Cardiac muscle cell (in vitro differentiated cells and primary cell): ENCODE results near the gene PEX5. TPM values are rescaled to one million over a fixed set of nuclear protein-coding genes. Genes with fewer than 3 reads are reported as not detected.

Experiments used
- DNase-seq, 2 donors: peaks; one replicate each; pipeline versions ENCODE4 v3.0.0 to v3.0.0-alpha.2; 2010 to 2017; ENCODE audit warnings: low read depth in 1 of 2, low spot score in 1 of 2
- H3K27ac ChIP-seq: fragments of 200-600 bp; sonication (generic); 2 replicates; pipeline ENCODE4 v1.5.1; 2016
- H3K27me3 ChIP-seq: fragments of 200-600 bp; sonication (generic); 2 replicates; pipeline ENCODE4 v1.6.0; 2016; ENCODE audit warnings: control low read depth
- H3K36me3 ChIP-seq: fragments of 200-600 bp; sonication (generic); 2 replicates; pipeline ENCODE4 v1.5.1; 2016; ENCODE audit warnings: control low read depth
- H3K4me1 ChIP-seq: fragments of 200-600 bp; sonication (generic); 2 replicates; pipeline ENCODE4 v1.8.1; 2017; ENCODE audit warnings: low read depth, mild to moderate bottlenecking, mixed run types
- H3K4me3 ChIP-seq: fragments of 200-600 bp; sonication (generic); 2 replicates; pipeline ENCODE4 v1.5.1; 2016; ENCODE audit warnings: mild to moderate bottlenecking
- H3K9me3 ChIP-seq: fragments of 200-600 bp; sonication (generic); 2 replicates; pipeline ENCODE4 v1.5.1; 2017; ENCODE audit warnings: low read depth, mild to moderate bottlenecking, control low read depth
- polyA plus RNA-seq: library from polyadenylated mRNA; unstranded; fragments of >200 nt; fragmentation: Nextera tagmentation; extraction: Ambion mirVana; gene quantifications from 2 replicates; pipeline ENCODE4 v1.2.1, GENCODE V29; 2016
- total RNA-seq: library from RNA; depleted of rRNA; stranded (reverse); fragments of >200 nt; gene quantifications from 2 replicates; pipeline ENCODE4 v1.2.3, GENCODE V29; 2016
- TF ChIP-seq, protein P1 (sequence below): IDR thresholded peaks from 2 replicates; pipeline ENCODE4 v1.5.1; 2012; ENCODE audit warnings: low read depth, mild to moderate bottlenecking, low read length

Gene PEX5
- total and polyA plus RNA-seq, 2 experiments from 2014 or later: 20.4 to 50.1 TPM

DNA sequence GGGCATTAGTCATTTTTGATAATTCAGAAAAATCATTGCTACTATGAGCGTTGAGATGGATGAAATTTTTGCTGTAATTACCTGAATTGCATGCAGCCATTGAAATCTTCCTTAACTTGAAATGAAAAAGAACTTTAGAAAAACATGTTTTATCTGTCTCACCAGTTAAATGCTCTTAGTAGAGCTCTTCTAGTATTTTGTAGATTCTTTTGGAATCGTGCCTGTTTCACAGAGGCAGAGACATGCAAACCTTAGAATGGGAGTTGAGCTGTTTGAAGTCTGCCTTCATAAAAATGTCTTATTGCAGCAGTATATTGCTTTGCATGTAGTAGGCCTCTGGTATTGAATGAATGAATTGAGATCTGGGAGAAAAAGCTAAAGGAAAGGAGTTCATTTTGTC lies 4.2 kb downstream of the PEX5 start:
- Histone ChIP-seq H3K9me3 (no peaks in the 10 kb centered on the region), H3K27me3 (no peaks in the 10 kb centered on the region), H3K4me3 (no peak overlapping the region), H3K36me3 (no peaks in the 10 kb centered on the region), H3K4me1 (peaks cover 4% of the 10 kb centered on the region), H3K27ac (no peak overlapping the region)
- no peak for DNase-seq
- TF ChIP-seq, protein P1, sequence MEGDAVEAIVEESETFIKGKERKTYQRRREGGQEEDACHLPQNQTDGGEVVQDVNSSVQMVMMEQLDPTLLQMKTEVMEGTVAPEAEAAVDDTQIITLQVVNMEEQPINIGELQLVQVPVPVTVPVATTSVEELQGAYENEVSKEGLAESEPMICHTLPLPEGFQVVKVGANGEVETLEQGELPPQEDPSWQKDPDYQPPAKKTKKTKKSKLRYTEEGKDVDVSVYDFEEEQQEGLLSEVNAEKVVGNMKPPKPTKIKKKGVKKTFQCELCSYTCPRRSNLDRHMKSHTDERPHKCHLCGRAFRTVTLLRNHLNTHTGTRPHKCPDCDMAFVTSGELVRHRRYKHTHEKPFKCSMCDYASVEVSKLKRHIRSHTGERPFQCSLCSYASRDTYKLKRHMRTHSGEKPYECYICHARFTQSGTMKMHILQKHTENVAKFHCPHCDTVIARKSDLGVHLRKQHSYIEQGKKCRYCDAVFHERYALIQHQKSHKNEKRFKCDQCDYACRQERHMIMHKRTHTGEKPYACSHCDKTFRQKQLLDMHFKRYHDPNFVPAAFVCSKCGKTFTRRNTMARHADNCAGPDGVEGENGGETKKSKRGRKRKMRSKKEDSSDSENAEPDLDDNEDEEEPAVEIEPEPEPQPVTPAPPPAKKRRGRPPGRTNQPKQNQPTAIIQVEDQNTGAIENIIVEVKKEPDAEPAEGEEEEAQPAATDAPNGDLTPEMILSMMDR: no peak

DNA sequence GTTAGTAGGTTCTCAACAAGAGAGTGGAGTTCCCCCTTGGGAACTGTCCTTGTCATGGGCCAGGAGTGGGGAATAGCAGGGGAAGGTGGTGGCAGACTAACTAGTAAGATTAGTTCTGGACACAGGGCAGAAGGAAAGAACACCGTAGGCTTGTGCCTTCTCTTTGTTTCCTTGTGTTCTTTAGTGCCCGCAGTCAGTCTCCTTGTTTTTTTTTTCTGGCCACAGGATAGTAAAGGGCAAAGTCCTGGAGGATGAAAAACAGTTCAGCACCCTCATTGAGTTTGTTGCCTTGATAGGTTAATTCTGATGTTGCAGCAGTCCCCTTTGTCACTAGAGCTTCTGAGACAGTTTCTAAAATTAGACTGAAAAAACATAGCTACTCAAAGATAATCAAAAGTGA lies 8.4 kb downstream of the PEX5 start:
- no peak overlapping the region for H3K27ac ChIP-seq
- TF ChIP-seq, protein P1: no peak
- no peak for DNase-seq

DNA sequence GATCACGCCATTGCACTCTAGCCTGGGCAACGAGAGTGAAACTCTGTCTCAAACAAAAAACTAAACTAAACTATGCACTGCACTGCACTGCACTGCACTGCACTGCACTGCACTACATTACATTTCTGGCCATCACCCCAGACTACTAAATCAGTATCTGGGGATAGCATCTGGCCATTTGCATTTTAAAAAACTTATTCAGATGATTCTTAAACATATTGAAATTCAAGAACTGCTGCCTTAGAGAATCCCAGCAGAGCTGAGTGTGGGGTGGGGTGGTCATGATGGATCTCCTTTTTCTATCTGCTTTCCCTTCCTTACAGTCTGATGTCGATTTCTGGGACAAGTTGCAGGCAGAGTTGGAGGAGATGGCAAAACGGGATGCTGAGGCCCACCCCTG lies 13.6 kb downstream of the PEX5 start:
- H3K27me3 ChIP-seq: no peaks in the 10 kb centered on the region
- H3K9me3 ChIP-seq: no peaks in the 10 kb centered on the region
- H3K4me1 ChIP-seq: no peaks in the 10 kb centered on the region
- no peak overlapping the region for H3K27ac ChIP-seq
- TF ChIP-seq, protein P1: no peak
- H3K4me3 ChIP-seq: no peak overlapping the region
- DNase-seq: no peak
- H3K36me3 ChIP-seq: peaks cover 25% of the 10 kb centered on the region

More for the DNA sequence above, 8.4 kb downstream of the PEX5 start:
- Histone ChIP-seq H3K36me3 (peaks cover 4% of the 10 kb centered on the region), H3K9me3 (no peaks in the 10 kb centered on the region), H3K4me1 (no peaks in the 10 kb centered on the region), H3K4me3 (no peak overlapping the region), H3K27me3 (no peaks in the 10 kb centered on the region)

DNA sequence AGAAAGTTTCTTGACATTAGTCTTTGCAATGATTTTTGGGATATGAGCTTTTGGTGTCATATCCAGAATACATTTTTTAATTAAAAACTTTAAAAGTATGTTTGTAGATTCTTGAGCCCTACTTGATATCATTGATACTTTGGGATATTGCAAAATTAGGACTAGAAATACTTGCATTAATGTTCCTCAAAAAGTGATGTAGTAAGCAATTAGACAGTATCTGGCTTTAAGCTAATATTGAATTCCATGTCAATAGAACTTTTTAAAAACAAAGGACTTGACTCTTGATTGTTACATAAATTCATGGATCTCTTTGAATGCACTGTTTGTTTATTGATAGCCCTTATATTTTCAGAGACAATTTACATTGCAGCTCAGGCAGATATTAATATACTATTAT lies 15.6 kb downstream of the PEX5 start:
- no peaks in the 10 kb centered on the region for H3K4me1 ChIP-seq
- TF ChIP-seq, protein P1: no peak
- H3K9me3 ChIP-seq: no peaks in the 10 kb centered on the region
- H3K27ac ChIP-seq: no peak overlapping the region
- peaks cover 42% of the 10 kb centered on the region for H3K36me3 ChIP-seq
- H3K27me3 ChIP-seq: no peaks in the 10 kb centered on the region
- no peak for DNase-seq
- H3K4me3 ChIP-seq: no peak overlapping the region

DNA sequence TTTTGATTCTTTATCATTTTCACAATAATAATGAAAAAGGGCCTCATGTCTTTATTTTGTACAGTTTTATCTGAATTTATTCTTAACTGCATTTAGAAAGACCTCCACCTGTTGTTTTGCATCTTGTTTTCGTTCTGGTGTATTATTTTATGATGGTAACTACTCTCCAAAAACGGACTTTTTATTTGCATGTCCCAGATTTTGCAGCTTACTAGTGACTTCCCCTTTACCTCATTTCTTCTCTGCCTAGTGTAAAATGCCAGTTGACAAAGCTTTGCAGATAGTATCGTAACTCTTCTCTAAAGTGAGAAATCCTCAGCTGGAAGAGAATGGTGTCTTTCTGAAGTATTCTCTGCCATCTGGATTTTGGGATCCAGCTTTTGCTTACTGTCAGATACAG lies 17.2 kb downstream of the PEX5 start:
- H3K36me3 ChIP-seq: peaks cover 39% of the 10 kb centered on the region
- TF ChIP-seq, protein P1: no peak
- no peak overlapping the region for H3K4me3 ChIP-seq
- no peaks in the 10 kb centered on the region for H3K9me3 ChIP-seq
- no peaks in the 10 kb centered on the region for H3K4me1 ChIP-seq
- no peak overlapping the region for H3K27ac ChIP-seq
- H3K27me3 ChIP-seq: no peaks in the 10 kb centered on the region
- DNase-seq: no peak
